Activated T-cell treated with anti-CD3 and anti-CD28 coated beads, Interleukin-2, amount 50 U/mL, for 48 hours (primary cell): ENCODE measurements around the gene INS.

ENCODE experiments used
- DNase-seq, 2 experiments: peaks; one replicate each; pipeline ENCODE4 v3.0.0-alpha.2; 2020

Gene INS

DNA sequence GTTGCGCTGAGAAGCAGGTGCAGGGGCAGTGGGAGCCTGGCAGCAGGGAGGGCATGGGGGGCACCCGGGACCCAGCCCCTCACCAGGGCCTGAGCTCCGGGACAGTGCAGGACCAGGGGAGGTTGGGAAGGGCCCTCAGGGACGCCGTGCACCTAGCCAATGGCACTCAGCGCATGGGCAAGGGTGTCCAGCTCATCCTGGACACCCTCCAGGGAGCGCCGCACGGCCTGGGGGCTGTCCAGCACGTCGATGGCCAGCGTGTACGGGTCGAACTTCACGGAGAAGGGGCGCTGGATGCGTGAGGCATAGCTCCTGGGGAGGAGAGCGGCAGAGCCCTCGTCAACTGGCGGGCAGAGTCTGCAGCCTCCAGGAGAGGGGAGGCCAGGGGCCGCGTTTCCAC is 3.1 kb upstream of the INS start:
- no peak for DNase-seq

DNA sequence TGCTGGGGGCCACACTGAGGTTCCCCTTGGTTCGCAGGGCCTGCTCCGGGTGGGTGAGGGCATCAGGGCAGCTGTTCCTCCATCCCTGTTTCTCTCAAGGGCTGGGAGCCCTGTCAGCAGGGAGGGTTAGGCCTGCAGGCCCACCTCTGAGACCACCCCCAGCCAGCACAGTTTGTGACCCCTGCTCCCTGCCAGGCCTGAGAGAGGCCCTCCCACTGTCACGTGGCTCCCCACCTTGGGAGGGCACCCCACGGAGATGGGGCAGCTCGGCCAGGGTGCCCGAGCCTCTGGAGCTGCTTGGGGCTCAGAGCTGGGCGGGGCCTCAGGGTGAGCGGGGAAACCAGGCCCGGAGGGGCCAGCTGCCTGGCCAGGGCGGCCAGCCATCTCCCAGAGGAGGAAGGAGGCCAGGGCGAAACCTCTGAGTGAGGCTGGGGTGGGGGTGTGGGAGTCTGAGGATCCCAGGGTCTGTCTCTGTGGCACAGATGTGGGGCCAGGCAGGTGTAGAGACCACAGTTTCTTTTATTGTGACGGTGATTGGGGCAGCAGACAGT is 2.5 kb upstream of the INS start:
- DNase-seq, result no peak

DNA sequence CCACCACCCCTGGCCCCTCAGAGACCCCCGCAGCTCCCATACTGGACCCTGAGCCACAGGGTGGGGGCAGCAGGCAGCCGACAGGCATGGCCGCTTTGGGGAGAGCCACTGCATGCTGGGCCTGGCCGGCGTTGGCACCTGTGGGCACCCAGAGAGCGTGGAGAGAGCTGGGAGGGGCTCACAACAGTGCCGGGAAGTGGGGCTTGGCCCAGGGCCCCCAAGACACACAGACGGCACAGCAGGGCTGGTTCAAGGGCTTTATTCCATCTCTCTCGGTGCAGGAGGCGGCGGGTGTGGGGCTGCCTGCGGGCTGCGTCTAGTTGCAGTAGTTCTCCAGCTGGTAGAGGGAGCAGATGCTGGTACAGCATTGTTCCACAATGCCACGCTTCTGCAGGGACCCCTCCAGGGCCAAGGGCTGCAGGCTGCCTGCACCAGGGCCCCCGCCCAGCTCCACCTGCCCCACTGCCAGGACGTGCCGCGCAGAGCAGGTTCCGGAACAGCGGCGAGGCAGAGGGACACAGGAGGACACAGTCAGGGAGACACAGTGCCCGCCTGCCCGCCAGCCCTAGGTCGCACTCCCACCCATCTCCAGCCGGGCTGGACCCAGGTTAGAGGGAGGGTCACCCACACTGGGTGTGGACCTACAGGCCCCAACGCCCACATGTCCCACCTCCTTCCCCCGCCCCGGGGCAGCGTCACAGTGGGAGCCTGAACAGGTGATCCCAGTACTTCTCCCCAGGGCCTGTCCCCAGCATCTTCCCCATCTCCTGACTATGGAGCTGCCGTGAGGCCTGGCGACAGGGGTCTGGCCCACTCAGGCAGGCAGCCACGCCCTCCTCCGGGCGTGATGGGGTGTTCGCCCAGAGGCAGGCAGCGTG is 1.2 kb downstream of the INS start:
- DNase-seq, result no peak

DNA sequence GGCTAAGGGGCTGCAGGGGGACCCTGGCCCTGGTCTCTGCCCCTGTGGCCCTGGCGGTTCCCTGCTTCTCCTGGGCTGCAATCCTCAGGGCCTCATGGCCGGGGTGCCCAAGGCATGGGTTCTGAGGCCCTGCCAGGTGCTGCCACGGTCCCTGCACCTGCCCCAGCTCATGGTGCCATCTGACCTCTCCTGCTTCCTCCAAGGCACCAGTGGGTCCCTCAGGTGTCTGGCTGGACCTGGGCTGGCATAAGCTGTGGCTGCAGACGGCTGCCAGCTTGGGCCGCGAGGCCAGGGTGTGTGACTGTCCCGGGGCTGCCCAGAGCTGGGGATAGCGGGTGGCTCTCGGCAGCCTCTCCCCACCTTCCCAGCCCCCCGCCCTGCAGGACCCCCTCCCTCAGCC is 2.0 kb downstream of the INS start:
- DNase-seq, result no peak

DNA sequence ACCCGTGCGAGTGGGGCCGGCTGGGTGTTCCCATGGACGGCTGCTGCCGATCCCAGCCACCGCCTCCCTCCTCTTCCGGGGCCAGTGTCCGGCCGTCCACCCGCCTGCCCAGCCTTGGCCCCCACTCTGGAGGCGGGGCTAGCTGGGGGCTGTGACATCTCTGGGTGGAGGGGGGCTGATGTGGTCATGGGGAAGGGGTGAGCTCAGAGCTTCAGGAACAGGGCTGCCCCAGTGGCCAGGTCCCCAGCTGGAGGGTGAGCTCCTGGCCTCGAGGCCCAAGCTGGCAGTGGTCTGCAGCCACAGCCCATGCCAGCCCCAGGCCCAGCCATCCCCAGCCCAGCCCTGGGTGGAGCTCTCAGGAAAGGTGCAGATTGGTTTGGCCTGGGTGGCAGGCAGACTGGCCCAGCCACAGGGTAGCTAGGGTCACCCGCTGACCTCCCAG is 2.7 kb downstream of the INS start:
- DNase-seq, result no peak

DNA sequence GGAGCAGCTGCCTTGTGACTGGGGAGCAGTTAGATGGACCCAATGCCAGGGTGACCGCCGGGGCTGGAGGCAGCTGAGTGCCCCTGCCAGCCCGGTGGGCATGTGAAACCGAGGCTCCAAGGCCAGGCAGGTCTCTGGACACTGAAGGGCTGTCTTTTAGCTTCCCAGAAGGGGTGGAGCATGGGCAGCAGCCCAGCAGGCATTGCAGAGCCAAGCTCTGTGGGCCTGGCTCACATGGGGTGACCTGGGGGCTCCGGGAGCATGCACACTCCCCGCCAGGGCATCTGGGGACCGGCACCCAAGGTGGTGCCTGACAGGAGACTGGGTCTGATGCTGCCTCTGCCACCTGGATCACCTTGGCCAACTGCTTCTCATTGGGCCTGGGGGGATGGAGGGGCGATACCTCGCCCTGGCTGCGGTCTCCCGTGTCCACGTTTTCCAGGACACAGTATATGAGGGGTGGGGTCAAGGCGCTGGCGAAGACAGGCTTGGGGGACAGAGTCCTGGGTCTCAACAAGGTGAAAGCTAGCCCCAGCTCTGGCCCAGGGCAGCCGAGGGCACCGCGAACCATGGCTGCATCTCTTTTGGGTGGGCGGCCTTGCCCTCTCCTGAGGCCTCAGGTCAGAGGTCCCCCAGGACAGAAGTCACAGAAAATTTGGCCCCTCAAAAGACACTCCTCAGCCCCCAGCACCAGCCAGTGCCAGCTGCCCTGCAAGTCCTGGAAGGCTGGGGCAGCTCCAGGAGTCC is 3.5 kb downstream of the INS start:
- DNase-seq, result no peak

DNA sequence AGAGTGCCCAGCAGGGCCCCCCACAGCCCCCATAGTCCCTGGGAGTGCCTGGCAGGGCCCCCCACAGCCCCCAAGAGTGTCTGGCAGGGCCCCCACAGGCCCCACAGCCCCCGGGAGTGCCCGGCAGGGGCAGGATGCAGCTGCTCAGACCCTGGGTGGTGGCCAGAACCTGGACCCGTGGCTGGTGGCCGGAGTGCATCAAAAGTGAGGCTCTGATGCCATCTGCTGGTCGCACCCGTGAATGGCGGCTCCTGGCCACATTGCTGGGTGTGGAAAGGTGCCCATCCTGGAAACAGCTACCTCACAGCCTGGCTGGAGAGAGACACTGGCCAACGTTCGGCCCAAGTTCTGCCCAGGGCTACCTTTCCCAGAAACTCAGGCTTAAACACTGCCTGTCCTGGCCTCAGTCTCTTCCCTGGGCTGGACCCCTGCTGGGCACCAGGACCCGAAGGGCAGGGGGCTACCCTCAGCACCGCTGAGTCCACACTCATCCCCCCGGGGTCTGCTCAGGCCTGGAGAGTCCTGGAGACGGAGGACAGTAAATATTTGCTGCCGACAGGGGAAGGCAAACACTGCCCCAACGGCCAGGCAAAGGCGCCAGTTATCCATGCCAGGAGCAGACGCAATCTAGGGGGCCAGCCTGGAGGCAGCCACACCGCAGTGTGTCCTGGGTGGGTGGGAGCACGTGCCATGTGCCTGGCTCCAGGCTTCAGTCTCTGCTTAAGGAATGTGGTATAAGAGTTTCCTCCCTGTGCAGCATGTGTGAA is 4.4 kb downstream of the INS start:
- DNase-seq, result peak; percentile 80 to 83

DNA sequence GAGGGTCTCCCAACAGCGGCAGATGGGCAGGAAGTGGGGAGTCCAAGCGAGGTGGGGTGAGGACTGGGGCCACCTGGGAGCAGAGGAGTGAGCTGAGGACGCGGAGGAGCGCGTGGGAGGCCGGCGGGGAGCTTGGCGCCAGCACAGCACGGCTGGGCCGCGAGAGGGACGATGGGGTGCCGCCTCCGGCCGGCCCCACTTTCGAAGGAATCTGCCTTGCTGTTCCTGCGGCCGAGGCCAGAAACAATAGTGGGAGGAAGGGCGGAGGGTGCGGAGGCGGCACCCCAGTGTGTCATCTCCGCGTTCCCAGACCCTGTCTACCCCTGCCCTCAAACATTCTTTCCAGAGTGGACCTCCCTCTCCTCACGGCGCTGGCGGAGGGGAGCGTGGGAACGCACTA is 5.5 kb downstream of the INS start:
- no peak for DNase-seq

DNA sequence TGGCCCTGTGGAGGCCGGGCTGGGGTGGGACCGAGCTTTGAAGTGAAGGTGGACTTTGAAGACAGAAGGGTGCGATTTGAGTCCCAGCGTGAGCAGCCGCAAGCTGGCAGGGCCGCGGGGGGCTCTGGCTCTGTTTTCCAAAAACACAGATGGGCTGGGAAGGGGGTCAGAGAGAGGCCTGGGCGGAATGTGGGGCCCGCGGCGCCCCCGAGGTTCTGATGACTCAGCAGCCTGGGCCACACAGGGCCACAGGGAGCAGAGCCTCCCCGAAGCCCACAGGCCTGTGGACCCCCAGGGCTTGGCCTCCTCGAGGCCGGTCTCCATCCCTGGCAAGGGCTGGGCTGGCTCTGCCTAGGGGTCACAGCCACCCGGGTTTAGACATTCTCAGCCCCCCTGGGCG is 6.1 kb downstream of the INS start:
- no peak for DNase-seq

DNA sequence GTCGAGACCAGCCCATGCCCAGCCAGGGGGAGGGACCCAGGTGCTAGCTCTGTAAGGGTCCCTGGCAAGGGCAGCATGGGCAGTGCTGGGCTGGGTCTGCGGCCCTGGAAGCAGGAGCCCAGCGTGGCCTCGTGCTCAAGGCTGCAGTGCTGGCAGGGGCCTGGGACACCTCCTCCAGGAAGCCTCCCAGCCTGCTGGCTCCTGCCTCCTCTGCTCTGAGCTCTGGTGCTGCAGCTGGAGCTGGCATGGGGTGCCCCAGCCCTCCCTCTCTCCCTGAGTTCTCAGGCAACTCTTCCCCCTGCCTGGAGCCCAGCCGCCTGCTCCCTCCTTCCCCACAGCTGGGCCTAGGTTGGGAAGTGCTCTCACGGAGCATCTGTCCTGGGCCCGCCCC is 6.8 kb downstream of the INS start:
- no peak for DNase-seq

DNA sequence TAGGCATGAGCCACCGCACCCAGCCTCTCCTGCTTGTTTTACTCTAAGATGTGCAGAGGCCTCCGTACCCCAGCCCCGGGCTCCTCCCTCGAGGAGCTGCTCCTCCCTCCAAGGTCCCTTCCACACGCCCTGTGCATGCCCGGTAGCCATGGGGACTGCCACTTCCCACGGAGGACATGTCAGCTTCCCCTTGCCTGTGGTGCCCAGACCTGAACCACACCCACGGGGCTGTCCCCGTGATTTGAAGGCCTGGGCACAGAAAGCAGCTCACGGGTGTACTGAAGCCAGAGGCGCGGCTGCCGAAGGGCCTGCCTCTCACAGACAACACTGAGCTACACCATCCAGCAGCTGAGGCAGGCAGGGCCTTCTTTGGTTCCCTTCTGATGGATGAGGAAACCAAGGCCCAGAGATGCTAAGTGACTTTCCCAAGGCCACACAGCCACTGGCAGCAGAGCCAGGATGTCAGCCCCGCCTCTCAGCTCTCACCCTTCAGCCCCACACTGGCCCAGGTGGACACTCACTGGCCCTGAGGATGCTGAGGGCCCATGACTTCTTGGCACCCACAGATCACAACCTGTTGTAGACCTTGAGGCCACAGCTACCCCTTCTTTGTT is 7.3 kb downstream of the INS start:
- DNase-seq, result no peak

DNA sequence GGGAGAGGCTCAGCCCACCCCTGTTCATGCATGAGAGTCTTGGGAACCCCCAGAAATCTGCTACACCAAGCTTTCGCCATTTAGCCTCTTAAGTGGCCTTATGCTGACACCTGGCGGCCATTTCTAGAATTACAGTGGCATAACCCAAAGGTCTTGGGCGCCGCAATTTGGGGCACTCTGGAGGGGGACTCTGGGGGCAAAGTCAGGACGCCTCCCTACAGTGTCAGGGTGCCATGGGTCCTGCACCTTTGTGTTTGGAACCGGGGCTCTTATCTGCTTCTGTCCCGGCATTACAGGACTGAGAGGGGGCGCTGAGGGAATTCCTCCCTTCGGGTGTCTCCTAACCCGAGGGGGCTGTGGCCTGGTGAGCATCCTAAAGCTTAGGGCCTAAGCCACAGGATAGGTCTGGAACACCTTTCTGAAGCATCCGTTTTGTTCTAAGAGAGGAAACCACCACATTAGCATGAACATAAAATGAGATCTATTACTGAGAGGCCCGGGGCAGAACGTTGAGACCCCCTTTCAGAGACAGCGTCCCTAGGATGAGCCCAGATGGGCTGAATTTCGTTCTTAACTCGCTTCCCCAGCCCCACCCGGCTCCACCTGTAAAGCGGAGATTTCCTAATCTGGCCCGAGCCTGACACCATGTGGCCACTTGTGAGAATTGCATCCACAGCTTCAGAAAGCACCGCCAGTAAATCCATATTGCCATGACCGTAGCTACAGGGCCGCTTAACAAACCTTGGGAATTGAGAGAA is 9.3 kb downstream of the INS start:
- peak; percentile 87 for DNase-seq

DNA sequence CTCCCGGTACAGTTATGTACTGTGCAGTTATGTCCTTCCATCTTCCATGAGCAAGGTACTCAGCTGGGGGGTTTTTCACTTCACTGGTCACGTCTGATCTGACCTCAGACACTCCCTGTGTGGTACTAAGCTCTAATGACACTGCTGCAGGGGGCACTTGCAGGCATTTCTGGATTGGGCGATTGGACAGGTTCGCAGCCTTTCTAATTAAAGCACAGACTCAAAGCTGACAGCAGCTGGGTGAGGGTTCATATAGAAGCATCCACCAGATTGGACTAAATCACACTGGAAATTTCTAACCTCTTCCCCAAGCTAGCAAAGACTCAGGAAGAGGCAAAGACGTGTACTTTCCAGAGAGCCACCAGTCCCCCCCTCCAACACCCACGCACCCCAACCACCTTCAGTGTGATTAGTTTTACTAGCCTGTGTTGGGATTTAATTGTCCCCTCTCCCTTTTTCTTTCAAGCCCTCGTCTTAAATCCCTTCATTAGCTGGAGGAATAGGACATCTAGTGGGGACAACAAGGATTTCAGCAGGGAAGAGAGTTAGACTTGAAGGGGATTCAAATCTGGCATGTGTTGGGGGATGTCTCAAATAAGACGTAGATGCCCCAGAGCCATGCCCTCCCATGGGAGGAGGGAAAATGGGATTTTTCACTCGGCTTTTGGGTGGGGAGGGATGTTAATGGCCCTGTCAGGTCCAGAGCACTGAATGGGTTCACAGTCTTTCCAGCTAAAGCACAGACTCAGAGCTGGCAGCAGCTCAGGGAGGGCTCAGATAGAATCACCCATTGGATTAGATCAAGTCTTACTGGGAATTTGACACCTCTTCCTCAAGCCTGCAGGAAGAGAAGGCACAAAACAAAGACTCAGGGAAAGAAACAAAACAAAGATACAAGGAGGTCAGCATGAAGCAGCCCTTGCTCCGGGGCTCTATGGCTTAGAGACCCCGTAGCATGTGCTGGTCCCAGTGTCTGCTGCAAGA is 10.9 kb downstream of the INS start:
- no peak for DNase-seq

DNA sequence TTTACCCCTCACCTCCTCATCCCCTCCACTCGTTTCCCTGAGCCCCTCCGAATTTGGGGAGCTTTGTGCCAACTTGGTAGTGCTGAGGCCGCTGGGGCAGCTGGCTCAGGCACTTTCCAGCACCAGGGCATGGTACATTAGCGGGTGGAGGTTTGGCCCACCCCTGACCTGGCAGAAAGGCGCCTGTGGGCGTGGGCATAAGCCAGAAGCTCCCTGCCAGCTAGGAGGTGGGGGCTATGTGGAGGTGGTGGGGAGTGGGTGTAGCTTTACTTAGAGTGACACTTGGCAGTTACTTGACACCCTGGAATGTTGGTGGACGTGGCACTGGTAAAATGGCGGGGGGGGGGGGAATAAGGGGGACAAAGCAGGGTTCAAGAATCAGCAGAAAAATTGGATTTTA is 11.5 kb downstream of the INS start:
- no peak for DNase-seq

DNA sequence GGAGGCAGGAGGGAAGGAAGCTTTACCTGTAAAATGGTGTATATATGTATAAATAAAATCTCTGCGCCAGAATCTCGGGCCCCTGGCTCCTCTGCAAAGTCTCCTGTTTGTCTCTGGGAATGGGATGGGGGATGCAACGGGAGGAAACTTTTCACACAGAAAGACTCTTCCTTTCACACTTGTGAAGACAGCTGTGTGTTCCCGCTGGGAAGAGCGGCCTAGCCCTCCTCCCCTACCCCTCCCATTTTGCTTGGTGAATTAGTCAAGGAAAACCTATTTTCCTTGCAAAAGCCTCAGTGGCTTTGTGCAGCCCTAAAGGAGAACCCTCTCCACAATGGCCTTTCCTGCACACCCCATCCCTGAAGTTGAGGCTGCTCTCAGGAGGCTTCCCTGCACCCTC is 12.4 kb downstream of the INS start:
- no peak for DNase-seq

DNA sequence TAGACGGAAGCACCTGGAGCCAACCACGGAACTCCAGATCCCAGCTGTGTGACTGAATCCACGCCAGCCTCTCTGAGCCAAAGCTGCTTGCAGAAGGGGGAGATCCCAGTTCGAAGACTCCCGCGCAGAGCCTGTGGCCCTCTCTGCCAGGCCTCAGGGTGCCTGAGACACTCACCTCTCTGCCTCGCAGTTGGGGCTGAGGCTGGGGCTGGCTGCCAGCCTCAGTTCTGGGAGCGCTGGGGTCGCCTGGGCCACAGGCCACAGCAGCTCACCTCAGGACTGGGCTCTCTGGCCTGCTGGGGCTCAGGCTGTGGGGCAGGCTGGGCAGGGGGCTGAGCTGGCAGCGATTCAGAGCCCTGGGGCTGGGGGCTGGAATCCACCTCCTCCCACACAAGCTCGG is 13.6 kb downstream of the INS start:
- no peak for DNase-seq

DNA sequence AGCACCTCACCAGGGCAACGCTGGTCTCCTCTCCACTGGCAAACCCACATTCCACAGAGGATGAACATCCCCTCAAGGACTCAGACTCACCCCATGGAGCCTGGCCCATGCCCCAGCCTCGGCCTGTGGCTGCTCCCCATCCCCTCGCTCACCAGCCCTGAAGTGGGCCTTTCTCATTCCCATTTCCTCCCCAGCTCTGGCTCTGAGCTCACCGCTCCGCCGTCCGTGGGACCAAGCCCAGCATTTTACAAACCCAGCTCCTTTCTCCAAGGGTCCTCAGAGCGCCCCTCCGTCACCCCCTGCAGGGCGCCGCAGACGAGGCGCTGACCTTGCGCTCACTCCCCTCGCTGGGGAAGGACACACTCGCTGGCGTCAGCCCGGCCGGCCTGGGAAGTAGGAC is 15.0 kb downstream of the INS start:
- no peak for DNase-seq

DNA sequence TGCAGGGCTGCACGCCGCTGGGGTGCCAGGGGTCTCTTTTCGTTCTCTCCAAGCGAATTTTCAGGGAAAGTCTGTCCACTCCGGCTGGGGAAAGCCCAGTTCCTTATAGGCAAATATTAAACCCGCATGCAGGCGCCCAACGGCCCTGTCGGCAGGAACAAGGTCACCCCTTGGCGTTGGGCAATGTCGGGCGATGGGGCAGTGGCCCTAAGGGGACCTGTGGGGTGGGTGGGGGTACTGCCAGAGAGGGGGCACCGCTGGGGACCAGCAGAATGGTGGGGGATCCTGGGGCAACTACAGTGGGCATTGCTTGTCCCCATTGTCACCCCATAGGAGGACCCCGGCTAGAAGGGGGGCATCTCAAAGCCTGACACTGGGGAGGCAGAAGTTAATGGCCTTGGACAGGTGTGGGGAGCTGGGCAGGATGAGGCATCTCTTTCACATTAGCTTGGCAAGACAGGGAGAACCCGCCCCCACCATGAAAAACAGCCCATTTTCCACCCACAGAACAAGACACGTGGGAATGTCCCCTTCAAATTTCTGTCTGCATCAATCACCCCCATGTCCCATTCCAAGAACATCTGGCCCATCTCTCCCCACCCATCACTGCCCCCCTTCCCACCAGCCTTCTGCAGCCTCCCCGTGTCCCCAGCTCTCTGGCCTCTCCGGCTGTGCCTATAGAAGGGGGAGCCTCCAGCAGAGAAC is 16.3 kb downstream of the INS start:
- no peak for DNase-seq

DNA sequence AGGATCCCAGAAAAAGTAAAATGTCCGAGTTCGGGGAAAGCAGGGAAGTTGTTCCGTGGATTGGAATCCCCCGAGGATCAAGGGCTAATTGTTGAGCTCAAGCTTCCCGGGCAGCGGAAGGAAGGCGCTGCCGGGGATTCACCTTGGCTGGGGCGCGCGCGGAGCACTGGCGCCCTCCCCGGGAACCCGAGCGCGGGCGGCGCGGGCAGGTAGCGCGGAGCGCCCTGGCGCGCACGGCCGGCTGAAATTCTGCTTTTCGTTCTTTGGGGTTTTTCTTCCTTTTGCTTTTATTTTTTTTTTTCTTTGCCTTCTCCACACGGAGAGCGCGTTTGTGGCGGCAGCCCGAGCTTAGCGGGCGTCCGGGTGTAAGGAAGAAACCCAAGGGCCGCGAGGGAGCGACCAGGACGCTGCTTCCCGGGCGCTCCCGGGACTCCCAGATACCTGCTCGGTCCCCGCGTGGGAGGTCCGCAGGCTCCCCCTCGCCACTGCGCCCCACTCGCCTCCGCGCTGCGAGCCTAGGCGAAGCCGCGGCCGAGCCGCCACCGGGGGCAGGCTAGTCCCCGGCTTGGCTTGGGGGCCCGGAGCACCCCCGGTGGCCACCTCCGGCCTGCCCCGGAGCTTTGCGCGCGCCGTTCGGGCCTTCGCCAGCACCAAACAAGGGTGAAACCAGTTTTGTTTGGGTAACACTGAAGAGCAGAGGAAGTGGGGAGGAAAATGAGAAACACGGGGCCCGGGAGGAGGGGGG is 17.0 kb downstream of the INS start:
- no peak for DNase-seq

DNA sequence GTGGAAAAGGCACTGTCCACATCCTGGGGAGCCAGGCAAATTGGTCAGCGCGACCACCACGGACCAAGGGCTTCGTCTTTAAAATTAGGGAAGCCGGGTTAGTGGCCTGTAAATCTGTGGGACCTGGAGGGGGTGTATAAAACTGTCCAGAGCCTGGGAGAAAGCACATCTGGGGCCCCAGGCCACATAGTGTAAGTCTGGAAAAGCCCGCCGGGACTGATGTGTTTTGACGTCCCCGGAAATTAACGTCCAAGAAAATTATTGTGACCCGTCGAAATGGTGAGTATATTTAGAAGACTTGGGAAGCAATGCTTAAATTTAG is 17.6 kb downstream of the INS start:
- DNase-seq, result no peak
